HG03039 (cell line): ENCODE measurements around the gene ENO4.

ENCODE experiments used
- ATAC-seq: cut with Tn5 transposase; IDR thresholded peaks from one replicate; pipeline ENCODE4 v1.9.1; 2021; ENCODE audit warnings: mild to moderate bottlenecking, moderate library complexity; ENCODE audit not compliant: unreplicated experiment

The ENO4 gene

DNA sequence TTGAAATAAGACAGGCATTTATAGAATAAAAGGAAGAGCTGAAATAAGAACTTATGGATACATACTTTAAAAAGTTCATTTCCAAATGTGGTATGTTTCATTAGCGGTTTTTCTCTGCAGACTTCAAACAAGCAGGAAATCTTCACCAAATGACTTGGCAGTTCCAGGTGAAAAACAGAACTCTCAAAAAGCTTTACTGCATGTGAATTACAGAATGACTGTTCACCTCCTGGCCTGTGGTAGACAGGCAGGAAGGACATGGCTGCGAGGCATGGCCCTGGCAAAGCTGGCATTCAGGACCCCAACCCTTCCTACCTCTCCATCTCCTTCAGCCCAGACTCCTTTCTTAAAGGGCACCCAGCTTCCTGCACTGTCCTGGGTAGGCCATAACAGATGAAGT is 21.2 kb upstream of the ENO4 start:
- ATAC-seq = no peak

DNA sequence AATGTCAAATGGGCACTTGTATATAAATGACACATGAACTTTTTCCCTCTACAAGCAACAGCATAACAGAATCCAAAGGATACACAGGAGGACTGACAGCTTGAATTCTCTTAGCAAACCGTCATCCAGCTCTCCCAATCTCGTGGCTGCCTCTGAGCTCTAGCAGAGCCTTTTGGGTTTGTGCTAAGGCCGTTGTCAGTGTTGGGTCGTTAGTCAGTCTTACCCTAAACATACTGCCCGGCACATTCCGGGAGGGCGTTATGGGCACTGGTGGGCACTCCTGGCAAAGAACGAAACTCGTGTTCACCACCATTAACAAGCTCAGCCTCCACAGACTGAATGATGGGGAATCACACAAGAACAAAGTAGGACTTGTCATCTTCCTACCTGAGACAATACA is 19.6 kb upstream of the ENO4 start:
- no peak for ATAC-seq

DNA sequence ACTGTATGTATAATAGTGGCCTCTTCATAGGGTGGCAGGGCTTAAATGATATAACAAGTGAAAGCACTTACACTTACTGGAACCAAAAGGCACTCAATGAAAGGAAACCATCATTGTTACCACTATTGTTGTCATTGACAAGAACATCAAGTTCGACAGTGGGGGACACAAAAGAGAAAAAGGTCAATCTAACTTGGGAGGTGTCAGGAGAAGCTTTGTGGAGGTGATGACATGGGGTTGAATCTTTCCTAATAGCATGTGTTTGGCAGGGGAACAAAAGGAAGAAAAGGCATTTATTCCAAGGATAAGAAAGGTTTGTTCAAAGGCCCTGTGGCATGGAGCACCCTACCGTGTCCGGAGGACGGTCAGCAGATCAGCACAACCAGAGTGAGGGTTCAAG is 18.2 kb upstream of the ENO4 start:
- no peak for ATAC-seq

DNA sequence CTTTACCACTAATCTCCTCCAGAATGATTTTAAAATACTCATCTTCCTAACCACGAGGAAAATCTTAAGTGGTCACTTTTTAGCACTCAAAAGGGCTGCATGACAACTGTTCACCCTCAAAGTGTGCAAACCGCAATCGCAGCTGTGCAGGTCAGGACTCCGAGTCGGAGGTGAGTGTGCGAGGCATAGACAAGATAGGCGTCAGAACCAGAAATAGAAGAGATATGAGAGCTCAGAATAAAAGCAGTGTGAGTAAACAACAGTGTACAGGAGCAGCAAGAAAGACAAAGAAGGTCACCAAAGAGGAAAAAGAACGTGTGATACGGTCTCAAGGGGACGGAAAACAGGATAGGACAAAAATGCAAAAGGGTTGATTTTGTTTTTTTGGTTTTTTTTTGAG is 17.5 kb upstream of the ENO4 start:
- no peak for ATAC-seq

DNA sequence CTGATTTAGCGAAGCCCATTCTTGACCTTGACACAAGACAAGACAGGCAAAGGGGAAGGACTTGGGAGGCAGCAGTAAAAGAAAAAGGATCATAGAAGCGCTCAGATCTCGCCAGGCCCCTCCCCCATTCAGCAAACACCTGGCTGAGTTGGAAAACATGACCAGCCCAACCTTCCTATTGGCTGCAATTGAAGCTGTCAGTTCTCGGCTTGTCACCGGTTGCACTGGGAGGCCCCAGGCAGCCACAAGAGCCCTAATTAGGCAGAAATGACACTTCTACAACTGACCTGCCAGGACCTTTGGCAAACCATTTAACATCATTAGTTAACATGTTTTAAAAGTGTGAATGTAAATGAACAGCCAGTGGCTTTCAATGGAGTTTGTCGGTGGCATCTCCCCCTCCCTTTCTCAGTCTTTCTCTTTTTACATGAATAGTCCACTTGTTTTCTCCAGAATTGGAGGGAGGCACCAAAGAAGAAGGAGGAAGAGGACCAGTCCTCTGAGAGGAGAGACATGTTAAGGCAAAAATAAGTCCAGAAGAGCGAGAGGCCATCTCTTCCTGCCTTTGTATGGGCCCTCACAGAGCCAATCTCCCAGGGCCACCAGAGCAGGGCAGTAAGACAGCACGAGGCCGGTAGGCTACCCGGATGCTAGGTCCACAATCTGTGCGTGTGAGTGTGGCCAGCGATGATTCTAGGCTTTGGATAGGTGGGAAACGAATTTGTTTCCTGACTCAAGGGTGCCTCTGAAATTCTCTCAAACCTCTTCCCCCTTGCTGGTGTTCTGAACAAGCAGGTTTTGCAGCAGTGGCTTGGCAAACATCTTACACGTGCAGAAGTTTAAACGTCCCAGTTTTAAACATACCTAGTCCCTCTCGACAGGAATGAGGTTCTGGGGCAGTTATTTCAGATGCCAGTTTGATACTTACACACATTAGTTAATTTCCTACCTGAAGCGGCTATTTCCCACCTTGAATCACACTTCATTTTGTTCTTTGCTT is 15.0 kb upstream of the ENO4 start:
- ATAC-seq = no peak

DNA sequence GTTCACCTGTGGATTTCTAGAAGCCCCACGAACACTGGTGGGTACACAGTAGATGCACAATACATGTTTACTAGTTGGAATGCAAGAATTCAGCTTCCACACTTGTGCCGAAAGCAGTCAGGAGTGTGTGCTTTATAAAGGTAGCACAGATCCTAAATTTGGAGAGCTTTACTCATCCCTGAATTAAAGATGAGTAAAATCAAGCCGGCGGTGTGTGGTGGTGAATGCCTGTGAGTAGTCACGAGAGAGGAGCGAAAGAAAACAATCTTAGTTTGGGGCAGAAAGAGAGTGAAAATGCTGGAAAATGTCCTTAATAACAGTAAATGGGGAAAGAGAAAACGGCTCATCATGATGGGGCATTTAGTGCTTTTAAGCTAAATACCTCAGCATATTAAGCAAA is 13.6 kb upstream of the ENO4 start:
- ATAC-seq = no peak

DNA sequence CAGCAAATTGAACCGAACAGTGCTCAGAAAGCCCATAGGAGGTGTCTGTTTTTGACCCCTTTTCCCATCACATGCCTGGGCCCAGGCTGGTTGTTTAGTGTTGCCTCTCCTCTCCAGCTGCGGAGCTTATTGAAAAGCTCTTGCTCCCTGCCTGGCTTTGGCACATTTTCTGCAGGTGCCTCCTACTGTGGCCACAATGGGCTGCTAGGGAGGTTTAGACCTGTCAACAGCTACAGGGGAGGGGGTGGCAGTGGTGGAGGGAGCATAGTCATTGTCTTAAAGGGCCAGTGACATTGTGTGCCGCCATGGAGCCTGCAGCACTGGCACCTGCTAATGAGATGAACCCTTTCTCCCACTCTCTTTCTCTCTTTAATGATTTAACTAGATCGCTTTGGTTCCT is 13.2 kb upstream of the ENO4 start:
- no peak for ATAC-seq

DNA sequence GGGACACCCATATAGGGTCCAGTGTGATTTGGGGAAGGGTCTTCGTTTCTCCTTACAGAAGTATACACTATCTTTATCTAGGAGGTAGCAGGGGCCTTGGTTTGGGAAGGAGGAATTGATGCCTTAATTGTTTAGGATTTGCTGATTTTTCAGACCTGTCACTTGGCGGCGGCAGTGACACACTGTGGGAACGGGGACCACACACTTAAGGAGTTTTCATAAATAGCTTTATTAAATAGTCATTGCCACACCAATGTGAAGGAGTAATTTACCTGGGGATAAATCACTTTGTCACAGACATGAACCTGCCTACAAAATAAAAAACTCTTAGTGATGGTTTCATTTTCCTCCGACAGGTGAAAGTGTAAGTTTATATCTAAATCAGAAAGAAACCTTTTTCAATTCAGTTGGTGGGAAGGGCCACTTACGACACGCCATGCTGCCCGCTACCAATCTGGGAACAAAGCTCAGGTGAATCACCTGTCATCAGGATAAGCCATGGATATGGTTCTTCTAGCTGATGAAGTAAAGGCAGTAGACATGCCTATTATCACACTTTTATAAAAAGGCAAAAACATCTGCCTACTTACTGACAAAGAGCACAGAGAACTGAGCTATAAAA is 12.3 kb upstream of the ENO4 start:
- no peak for ATAC-seq

DNA sequence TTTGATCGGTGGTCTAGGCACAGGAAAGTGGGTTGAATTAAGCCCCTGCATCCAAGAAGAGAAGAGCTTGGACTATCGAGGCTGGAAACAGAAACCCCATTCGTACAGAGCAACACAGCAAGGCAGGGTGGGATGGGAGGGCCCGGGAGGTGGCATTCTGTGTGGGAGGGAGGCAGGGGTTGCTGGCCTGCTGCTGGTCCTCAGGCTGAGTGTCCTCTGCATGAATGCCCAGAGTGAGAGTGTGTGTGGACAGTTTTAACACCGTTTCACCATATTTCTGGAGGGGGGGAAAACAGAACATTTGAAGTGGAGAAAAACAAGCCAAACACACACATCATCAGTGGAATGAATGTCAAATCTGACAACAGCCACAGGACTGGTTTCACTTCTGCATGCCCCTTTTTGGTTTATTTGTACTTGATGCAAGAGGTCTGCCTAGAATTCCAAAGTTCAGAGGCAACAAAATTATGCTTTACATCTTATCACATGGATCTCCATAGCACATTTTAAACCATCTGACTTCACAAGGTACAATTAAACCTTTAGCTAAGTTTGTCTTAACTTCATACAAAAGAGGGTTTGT is 11.1 kb upstream of the ENO4 start:
- ATAC-seq = peak; percentile 51

DNA sequence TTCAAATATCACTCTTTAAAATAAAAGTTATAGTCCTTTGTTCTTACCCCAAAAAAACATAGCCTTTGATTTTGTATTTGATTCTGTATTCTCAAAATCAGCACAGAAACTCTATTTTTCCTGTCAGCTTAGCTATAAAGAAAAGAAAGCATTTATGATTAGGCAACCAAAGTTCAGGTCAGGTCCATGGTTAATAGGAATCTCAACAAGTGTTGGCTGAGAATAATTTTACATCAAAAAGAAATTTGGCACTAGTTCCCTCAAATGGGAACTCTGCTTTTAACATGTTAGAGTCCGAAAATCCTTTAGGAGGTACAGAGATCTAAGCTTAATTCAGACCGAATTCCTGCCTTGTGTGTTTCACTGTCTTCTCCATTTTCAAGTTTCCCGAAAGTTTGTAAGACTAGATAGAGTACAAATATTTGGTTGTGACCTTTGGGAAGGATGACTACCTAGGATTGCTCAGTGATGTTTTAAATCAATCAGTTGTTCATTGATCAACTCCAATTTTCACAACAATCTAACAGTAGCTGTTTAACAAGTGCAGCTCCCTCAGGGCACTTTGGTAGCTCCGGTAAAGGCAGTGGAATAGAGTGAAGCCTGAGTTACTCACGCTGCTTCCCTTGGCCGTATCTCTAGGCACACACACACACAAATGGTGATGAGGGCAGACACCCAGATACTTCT is 8.8 kb upstream of the ENO4 start:
- no peak for ATAC-seq

DNA sequence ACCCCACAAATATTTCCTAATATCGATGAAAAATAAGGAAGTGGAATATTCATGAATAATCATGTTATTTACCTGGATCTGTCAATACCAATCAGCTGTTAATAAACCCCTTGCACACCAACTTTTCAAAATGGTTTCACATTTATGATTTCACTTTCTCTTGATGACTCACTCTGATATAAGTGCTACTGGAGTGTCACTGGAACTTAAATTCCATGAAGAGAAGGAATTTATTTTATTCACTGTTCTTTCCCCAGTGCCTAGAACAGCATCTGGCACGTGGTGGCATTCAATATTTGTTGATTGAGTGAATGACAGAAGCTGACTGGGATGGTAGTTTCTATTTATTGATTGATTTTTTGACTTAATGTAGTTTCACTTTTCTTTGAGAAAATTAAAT is 3.5 kb upstream of the ENO4 start:
- ATAC-seq = no peak

DNA sequence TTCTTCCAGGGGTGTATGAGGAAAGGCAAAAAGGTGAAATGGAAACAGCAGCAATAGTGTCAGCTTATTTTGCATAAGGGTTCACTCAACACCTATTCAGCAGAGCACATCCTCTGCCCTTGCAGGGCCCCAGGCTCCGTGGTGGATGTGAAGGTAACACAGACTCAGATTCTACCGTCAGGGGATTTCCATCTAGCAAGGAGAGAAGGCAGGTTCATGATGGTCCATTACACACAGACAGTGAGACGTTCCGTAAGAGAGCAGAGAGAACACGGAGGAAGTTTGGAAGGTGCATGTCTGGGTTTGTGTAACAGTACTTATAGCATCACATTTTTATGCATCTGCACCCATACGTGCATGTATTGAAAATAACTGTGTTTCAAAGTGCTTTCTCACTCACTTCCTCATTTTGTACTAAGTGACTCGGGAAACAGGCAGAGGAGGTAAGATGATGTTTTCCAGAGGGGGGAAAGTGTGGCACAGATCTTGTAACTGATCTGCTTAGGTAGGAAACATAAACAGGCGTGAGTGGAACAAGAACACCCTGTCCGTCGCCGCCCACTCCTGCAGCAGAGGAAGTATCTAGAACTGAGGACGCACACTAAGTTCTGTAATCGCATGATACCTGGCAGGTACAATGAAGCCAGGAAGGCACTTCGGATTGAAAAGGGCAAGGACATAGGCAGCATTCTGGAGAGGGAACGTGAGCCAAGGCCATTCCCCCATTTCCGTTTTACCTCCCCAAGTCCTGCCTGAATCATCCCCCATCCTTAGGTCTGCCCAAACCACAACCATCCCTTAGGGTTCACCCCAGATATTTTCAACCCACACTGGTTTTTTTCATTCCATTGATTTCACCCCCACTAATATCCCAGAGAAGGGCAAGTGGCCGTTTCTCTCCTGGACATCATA is 1.0 kb upstream of the ENO4 start:
- ATAC-seq = peak; percentile 69

DNA sequence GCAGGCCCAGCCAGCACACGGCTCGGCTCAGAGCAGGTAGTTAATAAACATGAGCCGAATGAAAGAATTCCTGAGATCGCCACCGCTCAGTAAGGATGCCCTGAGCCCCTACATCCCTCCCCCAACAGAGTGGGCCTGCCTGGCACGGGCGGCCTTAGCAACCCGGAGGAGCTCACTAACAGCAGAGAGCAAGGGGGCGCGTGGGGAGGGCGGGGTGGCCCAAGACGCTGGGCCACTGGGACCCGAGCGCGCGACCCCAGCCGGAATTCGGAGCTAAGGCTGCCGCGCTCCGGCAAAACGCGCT is 403 bp upstream of the ENO4 start:
- no peak for ATAC-seq

DNA sequence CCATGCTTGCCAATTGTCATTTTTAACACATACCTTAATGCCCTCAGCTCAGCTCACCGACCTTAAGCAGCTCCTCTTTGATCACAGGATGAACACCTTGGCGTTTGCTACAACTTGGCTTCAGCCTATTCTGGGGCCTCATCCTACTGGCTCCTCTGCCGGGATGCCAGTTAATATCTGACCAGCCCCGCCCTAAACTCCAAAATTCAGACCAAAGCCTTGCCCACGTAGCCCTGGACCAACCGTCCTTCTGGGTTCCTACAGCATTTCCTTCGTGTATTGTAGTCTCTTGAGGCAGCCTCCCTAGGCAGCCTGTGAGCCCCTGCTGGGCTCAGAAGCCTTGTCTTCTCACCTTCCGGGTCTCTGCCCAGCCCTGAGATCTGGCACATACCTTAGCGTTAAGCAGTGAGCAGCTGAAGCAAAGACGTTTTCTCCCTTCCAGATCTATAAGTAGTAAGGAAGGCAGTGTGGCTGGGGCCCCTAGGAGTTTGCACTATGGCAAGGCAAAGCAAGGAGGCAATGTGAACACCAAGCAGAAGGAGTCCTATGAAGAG is 836 bp downstream of the ENO4 start:
- ATAC-seq = no peak

DNA sequence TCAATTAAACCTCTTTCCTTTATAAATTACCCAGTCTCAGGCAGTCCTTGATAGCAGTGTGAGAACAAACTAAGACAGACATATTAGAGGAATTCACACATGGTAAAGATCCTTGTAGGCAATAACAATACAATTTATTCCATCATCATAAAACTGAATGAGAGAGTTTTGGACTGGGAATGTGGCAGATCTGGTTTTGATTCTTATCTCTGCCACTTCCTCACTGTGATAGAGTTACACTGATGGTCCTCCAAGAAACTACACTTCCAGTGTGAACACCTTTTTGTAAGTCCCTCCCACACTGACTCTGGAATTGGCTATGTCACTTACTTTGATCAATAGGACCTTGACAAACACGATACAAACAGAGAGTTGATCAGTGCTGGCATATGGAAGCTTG is 2.9 kb downstream of the ENO4 start:
- ATAC-seq = no peak

DNA sequence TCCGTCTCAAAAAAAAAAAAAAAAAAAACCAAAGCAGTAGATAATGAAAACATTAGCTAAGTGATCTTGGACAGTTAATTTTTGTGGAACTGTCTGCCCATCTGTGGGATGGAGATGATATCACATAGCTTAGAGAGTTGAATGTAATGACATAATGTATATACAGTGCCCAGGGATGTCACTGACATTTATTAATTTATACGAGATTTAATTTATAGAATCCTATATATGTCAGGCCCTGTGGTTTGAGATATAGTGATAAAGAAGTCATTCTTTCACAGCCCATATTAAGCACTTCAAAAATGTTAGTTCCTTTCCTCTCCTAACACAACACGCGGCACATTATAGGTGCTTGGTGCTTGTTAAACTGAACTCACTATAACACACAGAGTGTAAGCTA is 4.0 kb downstream of the ENO4 start:
- ATAC-seq = no peak

DNA sequence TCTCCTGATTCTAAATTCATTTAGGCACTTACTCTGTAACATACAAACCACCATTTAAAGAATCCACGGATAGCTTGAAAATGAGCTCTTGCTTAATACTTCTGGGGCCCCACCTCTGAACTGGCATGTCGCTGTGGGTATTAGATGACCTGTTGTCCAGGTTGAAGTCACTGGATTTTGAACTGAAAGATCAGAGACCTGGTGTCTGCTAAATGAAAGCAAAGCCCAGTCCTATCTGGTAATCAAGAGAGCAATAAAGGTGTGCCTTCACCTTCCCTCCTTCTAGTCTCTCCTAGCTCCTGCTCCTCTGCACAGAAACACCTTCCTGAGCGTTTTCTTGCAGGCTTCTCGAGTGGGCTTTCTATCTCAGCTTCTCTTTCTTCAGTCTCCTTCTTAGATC is 4.4 kb downstream of the ENO4 start:
- ATAC-seq = no peak

DNA sequence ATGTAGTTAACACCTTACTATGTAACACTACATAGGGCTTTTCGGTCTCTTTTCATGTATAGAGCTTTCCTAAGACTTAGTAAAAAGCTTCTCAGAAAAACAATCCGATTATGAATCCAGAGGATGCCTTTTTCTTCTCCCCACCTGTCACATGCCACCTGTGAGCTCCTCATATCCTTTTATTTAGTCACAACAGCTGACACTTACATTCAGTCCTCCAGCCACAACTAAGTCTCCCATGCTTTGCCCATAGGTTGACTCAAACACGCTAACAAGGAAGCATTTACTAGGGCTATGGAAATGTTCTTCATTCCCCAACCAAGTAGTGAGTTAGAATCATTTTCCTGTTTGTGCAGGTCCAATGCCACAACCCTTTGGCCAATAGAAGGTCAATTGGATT is 7.9 kb downstream of the ENO4 start:
- ATAC-seq = no peak

DNA sequence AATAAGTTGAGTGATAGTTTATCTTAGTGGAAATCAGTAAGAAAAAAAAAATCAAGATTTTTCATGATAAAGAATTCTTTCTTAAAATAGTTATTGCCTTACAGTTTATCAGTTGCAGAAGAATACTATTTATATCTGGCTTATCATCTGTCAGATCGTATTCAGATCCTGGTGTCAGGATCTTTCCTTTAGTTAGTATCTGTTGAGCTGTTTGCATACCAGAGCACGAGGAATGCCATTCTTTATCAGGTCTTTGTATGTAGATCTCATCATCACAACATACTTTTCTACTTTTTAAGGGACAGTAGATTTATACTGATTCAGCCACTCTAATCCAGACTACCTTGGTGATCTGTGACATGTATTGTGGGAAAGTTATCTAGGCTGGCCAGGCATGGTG is 12.5 kb downstream of the ENO4 start:
- ATAC-seq = no peak

DNA sequence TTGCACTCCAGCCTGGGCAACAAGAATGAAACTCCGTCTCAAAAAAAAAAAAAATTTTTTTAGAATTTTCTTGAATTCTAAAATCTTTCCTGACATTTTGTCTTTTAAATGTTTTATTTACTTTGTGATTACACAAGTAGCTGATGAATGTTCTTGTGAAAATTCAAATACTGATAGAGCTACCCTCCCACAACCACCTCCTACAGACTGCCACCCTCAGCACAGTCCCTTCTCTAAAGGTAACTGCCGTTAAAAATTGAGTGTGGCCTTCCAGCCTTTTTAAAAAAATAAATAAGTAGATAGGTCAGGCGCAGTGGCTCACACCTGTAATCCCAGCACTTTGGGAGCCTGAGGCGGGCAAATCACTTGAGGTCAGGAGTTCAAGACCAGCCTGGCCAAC is 15.1 kb downstream of the ENO4 start:
- ATAC-seq = no peak
